Right lobe of liver (tissue), 6 donors: ENCODE measurements around the gene SPRY2. TPM values are rescaled to one million over a fixed set of nuclear protein-coding genes. Genes with fewer than 3 reads are reported as not detected.
A peak's percentile ranks its signal among the peaks of the same experiment; 100 is the strongest.
"Not testable (repeated sequence)": the region's sequence is repeated elsewhere in the genome, so short reads cannot be mapped to it uniquely, and the experiment has no call there.

Experiments used
- ATAC-seq, 4 donors: fragments of 200-7000 bp; cut with Tn5 transposase; one replicate each; pipeline ENCODE4 v1.9.1; 2020; ENCODE audit warnings: mild to moderate bottlenecking in 4 of 4, moderate library complexity in 4 of 4
- DNase-seq, 3 donors: peaks; one replicate each; pipeline ENCODE4 v3.0.0-alpha.2; 2020
- H3K27ac ChIP-seq, 3 donors: fragments of 200-600 bp; one replicate each; pipeline ENCODE4 v1.8.0; 2022
- H3K27me3 ChIP-seq, 2 donors: fragments of 200-600 bp; one replicate each; pipeline ENCODE4 v1.8.0; 2022
- H3K36me3 ChIP-seq, 4 donors: fragments of 200-600 bp; sonication (generic) in 1 of 4; one replicate each; pipeline versions ENCODE4 v1.5.1 to v1.8.0; 2017 to 2022; ENCODE audit warnings: control low read depth in 1 of 4
- H3K4me1 ChIP-seq, 4 donors: fragments of 200-600 bp; sonication (generic) in 1 of 4; one replicate each; pipeline versions ENCODE4 v1.5.1 to v1.8.0; 2017 to 2022; ENCODE audit warnings: control low read depth in 1 of 4
- H3K4me3 ChIP-seq, 3 donors: fragments of 200-600 bp; one replicate each; pipeline ENCODE4 v1.8.0; 2022
- H3K9me3 ChIP-seq, 4 donors: fragments of 200-600 bp; sonication (generic) in 1 of 4; one replicate each; pipeline versions ENCODE4 v1.5.1 to v1.8.0; 2017 to 2022; ENCODE audit warnings: control low read depth in 1 of 4
- CTCF ChIP-seq, 4 donors: fragments of 200-600 bp in 3 of 4; fragments of 450-650 bp in 1 of 4; IDR thresholded peaks; one replicate each; pipeline versions ENCODE4 v1.5.1 to v1.8.0; 2016 to 2022; ENCODE audit warnings: antibody characterized with exemption in 4 of 4, mild to moderate bottlenecking in 2 of 4
- POLR2A ChIP-seq: fragments of 450-650 bp; IDR thresholded peaks from one replicate; pipeline ENCODE4 v1.6.1; 2017; ENCODE audit warnings: antibody characterized with exemption, mild to moderate bottlenecking
- WGBS: methylation state at CpG from one replicate; pipeline ENCODE4 v1.1.6; 2018; ENCODE audit warnings: low coverage, low lambda C conversion rate; ENCODE audit not compliant: insufficient coverage; ENCODE audit errors: missing lambda C conversion rate; 5-methylcytosine and 5-hydroxymethylcytosine counted together
- intact Hi-C, 2 donors: fragments of 100-400 bp; cut with DNase I; formaldehyde crosslinking; loops; one replicate each; pipeline versions ENCODE4 v1.11.2 to v1.14.1; 2022
- total RNA-seq, 6 experiments: library from RNA; depleted of rRNA in 2 of 6; stranded (reverse); fragments of >200 nt in 2 of 6; fragmentation: NEBNext Ultra II Directional in 3 of 6; extraction: Animal tissue kit (Norgen Biotek cat#: 25700) in 3 of 6; gene quantifications; one replicate each; pipeline versions ENCODE4 v1.1.0 to v1.2.4, GENCODE V29; 2016 to 2023
- donor health status: DM: no; HTN: yes; CAD: no.
- donor health status: DM: no; HTN: no; CAD: no.
- donor health status: DM: no; HTN: no; CAD: no.
- donor health status: DM: no; HTN: yes; CAD: no.
- donor health status: DM: no; HTN: yes; CAD: no.

Gene SPRY2
- total RNA-seq, 6 experiments from 2014 or later = 9.4 to 14.7 (median 10.5) TPM

DNA sequence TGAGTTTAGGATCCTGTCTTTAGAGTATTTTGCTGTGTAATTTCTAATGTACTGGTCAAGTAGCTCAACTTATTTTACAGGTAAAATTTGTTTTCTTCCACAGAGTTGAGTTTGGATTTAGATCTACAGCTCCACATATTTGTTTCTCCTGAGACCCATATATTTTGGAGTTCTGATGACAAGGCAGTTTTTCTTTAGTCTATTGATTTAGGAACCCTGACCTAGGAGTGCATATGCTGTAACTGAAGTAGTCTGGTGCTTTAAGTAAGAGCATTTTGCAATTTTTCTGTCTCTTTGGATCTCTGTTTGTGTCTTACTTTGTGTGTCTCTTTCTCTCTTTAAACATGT is 19.5 kb upstream of the SPRY2 start:
- no peak for TF ChIP-seq POLR2A
- Histone ChIP-seq H3K27me3 (no peaks in the 10 kb centered on the region), H3K9me3 (no peaks in the 10 kb centered on the region), H3K27ac (no peak overlapping the region), H3K4me1 (peaks cover 0 to 10% (median 0%) of the 10 kb centered on the region in 4 donors), H3K36me3 (no peaks in the 10 kb centered on the region), H3K4me3 (no peak overlapping the region)
- DNase-seq (no peak), ATAC-seq (no peak)
- intact Hi-C loops = no loop called here

GRCh38 chr13:80359778-80360452 is 19.0 kb upstream of the SPRY2 start:
- 19% methylated on average over 2 of the region's 6 CpGs for WGBS
- no peak overlapping the region for H3K4me3 ChIP-seq
- no peaks in the 10 kb centered on the region for H3K27me3 ChIP-seq
- peaks cover 0 to 10% (median 0%) of the 10 kb centered on the region in 4 donors for H3K4me1 ChIP-seq
- no peaks in the 10 kb centered on the region for H3K36me3 ChIP-seq
- no peaks in the 10 kb centered on the region for H3K9me3 ChIP-seq
- peak in 1 of 4 donors; percentile 36 for ATAC-seq
- TF ChIP-seq CTCF (IDR thresholded peaks at IDR 0.05) (no peak), POLR2A (no peak)
- H3K27ac ChIP-seq = no peak overlapping the region
- no peak for DNase-seq
- intact Hi-C loops = no loop called here

GRCh38 chr13:80359414-80359777 is 18.5 kb upstream of the SPRY2 start:
- no peak for TF ChIP-seq POLR2A
- no peak for TF ChIP-seq CTCF (IDR thresholded peaks at IDR 0.05)
- no peaks in the 10 kb centered on the region for H3K27me3 ChIP-seq
- H3K27ac ChIP-seq = no peak overlapping the region
- intact Hi-C loops = no loop called here
- no peaks in the 10 kb centered on the region for H3K36me3 ChIP-seq
- H3K4me1 ChIP-seq = peaks cover 0 to 10% (median 0%) of the 10 kb centered on the region in 4 donors
- no peak overlapping the region for H3K4me3 ChIP-seq
- ATAC-seq (no peak), DNase-seq (no peak)
- 70% methylated on average over 4 of the region's 4 CpGs for WGBS
- no peaks in the 10 kb centered on the region for H3K9me3 ChIP-seq

- H3K27me3 ChIP-seq, ATAC-seq, DNase-seq, H3K36me3 ChIP-seq, H3K4me3 ChIP-seq, H3K4me1 ChIP-seq, H3K27ac ChIP-seq, H3K9me3 ChIP-seq, intact Hi-C loops: not testable (repeated sequence)
- no CpG with 5 or more reads among the region's 32 CpGs for whole genome bisulfite sequencing
Measured at GRCh38 chr13:80355496-80356094, 14.7 kb upstream of the SPRY2 start.

DNA sequence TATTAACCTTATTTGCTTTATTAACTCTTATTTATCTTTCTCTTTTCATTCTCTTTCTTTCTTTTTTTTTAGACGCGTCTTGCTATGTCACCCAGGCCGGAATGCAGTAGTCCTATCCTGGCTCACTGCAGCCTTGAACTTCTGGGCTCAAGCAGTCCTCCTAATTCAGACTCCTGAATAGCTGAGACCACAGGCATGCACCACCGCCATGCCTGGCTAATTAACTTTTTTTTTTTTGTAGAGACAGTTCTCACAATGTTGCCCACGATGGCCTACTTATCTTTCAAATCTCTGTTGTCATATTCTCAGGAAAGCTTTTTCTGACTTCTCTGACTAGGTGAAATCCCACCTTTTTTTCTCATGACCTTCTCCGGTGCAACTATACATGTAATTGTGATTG is 7.8 kb upstream of the SPRY2 start:
- WGBS = 96% methylated on average over 4 of the region's 6 CpGs
- no peaks in the 10 kb centered on the region for H3K36me3 ChIP-seq
- no peak overlapping the region for H3K4me3 ChIP-seq
- DNase-seq = no peak
- TF ChIP-seq CTCF (IDR thresholded peaks at IDR 0.05) (no peak), POLR2A (no peak)
- H3K27ac ChIP-seq = no peak overlapping the region
- ATAC-seq = no peak
- H3K27me3 ChIP-seq = no peaks in the 10 kb centered on the region
- intact Hi-C loops = no loop called here
- H3K4me1 ChIP-seq = no peaks in the 10 kb centered on the region
- no peaks in the 10 kb centered on the region for H3K9me3 ChIP-seq

GRCh38 chr13:80348314-80348713 is 7.4 kb upstream of the SPRY2 start:
- no peaks in the 10 kb centered on the region for H3K9me3 ChIP-seq
- no peaks in the 10 kb centered on the region for H3K4me1 ChIP-seq
- no peak for DNase-seq
- H3K27ac ChIP-seq = no peak overlapping the region
- H3K36me3 ChIP-seq = no peaks in the 10 kb centered on the region
- intact Hi-C loops = no loop called here
- H3K4me3 ChIP-seq = no peak overlapping the region
- no peak for TF ChIP-seq POLR2A
- TF ChIP-seq CTCF (IDR thresholded peaks at IDR 0.05) = no peak
- no peak for ATAC-seq
- H3K27me3 ChIP-seq = no peaks in the 10 kb centered on the region
